Astrocyte of the spinal cord (primary cell): ENCODE data around the gene ADAMTS19.

ENCODE experiments used
- DNase-seq: peaks from one replicate; pipeline ENCODE4 v3.0.0; 2011; ENCODE audit warnings: low read depth, low spot score
- H3K4me3 ChIP-seq: 2 replicates; pipeline ENCODE4 v1.5.1; 2011; ENCODE audit warnings: low read depth, mild to moderate bottlenecking, low read length, moderate library complexity
- in situ Hi-C: cut with HindIII; loops from 2 replicates; pipeline ENCODE4 v1.10.0; 2017; ENCODE audit warnings: low sequenced_read_pairs
- TF ChIP-seq, protein P1 (sequence below): IDR thresholded peaks from 2 replicates; pipeline ENCODE4 v1.5.1; 2012; ENCODE audit warnings: low read depth, mild to moderate bottlenecking, low read length, inconsistent platforms

Gene ADAMTS19

DNA sequence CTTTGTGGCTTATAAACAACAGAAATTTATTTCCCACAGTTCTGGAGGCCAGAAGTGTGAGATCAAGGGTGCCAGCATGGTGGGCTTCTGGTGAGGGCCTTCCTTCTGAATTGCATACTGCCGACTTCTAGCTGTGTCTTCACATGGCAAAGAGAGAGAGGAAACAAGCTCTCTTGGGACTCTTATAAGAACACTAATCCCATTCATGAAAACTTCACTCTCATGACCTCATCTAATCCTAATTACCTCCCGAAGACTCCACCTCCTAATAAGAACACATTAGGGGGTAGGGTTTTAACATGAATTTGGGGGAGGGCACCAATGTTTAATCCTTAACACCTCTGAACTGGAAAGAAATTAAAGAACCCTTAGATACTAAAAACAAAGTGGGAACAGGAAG is 211.9 kb downstream of the ADAMTS19 start:
- H3K4me3 ChIP-seq: no peak overlapping the region
- in situ Hi-C loops: no loop called here
- TF ChIP-seq, protein P1, sequence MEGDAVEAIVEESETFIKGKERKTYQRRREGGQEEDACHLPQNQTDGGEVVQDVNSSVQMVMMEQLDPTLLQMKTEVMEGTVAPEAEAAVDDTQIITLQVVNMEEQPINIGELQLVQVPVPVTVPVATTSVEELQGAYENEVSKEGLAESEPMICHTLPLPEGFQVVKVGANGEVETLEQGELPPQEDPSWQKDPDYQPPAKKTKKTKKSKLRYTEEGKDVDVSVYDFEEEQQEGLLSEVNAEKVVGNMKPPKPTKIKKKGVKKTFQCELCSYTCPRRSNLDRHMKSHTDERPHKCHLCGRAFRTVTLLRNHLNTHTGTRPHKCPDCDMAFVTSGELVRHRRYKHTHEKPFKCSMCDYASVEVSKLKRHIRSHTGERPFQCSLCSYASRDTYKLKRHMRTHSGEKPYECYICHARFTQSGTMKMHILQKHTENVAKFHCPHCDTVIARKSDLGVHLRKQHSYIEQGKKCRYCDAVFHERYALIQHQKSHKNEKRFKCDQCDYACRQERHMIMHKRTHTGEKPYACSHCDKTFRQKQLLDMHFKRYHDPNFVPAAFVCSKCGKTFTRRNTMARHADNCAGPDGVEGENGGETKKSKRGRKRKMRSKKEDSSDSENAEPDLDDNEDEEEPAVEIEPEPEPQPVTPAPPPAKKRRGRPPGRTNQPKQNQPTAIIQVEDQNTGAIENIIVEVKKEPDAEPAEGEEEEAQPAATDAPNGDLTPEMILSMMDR: no peak
- no peak for DNase-seq

DNA sequence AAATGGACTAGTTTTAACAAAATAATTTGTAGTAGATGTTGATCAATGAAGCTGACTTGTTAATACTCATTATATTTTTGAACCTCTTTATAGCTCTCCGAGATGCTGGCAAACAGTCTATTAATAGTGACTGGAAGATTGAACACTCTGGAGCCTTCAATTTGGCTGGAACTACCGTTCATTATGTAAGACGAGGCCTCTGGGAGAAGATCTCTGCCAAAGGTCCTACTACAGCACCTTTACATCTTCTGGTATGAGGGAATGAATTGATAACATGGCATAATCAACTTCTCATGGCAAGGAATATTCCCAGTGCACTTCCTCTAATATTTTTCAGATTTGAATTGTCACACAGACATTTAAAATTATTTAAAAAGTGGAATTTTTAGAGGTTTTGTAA is 219.6 kb downstream of the ADAMTS19 start:
- no peak for DNase-seq
- no peak overlapping the region for H3K4me3 ChIP-seq
- in situ Hi-C loops: no loop called here
- TF ChIP-seq, protein P1: no peak

DNA sequence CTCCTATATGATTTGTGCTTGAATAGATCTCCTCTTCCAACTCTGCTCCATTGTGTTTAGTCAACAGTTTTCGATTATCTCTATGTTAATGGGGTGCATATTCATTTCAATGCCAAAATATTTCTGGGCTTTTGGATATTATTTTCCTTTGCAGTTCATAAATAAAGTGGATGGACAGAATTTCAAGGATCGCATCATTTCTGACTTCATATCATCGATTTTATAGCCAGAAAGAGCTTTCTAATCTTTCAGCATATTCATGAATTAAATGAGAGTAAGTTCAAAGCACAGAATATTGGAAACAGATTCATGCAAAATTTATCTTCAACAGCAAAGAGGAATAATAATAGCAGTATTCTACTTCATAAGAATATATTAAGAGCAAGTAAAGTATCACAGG is 227.8 kb downstream of the ADAMTS19 start:
- H3K4me3 ChIP-seq: no peak overlapping the region
- TF ChIP-seq, protein P1: no peak
- DNase-seq: no peak
- in situ Hi-C loops: no loop called here

DNA sequence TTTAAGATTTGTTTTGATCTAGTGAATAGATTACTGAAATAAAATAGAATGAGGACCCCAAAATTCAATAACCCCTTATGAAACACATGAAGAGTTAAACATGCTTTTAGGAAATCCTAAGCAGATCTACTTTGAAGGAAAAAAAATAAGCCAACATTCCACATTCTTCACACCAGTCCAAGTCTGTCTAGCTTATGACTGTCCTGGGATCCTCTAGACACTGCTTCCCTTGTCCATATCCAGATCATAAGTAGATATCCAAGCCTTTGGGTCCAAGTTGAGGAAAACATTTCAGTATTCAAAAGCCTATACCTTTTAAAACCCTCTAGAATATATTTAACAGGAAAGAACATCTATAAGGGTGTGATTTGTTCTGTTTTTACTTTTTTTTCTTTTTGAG is 228.9 kb downstream of the ADAMTS19 start:
- no peak overlapping the region for H3K4me3 ChIP-seq
- TF ChIP-seq, protein P1: no peak
- no peak for DNase-seq
- in situ Hi-C loops: no loop called here

DNA sequence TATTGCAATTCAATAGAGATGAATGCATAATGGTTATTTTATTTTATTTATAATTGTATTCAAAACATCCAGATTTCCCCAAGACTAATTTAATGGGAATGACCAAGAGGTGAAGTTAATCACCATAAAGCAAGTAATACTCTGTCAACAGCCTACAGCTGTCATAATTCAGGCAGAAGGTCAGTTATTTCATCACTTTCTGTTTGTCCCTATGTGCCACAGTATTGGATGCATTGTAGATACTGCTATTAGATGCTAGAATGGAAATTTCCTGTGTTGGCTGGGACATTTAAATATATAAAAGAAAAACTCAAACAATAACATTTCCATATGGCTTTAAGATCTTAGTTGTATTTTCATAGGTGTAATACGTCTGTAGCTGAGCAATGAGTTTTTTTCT is 231.1 kb downstream of the ADAMTS19 start:
- in situ Hi-C loops: no loop called here
- TF ChIP-seq, protein P1: no peak
- H3K4me3 ChIP-seq: no peak overlapping the region
- DNase-seq: no peak

DNA sequence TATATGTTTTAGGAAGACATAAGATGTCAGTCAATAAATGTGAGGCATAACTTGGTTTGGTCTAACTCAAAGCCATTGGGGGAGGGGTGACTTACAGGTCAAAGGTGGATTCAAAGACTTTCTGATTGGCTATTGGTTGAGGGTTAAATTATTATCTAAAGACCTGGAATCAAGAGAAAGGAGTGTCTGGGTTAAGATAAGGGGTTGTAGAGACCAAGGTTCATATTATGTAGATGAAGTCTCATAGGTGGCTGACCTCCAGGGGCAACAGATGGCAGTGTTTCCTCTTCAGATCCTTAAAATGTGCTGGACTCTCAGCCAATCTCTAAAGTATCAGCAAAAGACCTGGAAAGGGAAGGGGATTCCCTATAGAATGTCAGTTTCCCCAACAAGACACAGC is 236.5 kb downstream of the ADAMTS19 start:
- TF ChIP-seq, protein P1: no peak
- no peak overlapping the region for H3K4me3 ChIP-seq
- in situ Hi-C loops: no loop called here
- no peak for DNase-seq

DNA sequence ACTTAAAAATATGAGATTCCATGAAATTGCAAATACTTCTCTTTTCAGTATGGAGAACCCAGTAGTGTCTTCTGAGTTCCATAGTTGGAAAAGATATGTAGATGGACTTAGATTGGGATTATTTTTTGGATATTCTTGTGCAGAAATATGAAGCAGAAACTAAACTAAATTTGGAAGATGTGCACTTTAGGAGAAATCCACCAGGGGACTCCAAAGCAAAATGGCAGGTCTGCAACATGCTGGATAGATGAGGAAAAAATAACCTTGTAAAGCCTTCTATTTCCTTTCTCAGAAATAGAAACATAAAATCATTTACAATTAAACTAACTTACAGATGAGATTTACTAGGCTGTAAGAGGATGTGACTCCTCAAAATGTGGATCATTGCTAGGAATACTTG is 238.6 kb downstream of the ADAMTS19 start:
- no peak for DNase-seq
- in situ Hi-C loops: no loop called here
- H3K4me3 ChIP-seq: no peak overlapping the region
- TF ChIP-seq, protein P1: peak; percentile 32
